ENCODE data around the gene BRD4.

BRD4 gene

DNA sequence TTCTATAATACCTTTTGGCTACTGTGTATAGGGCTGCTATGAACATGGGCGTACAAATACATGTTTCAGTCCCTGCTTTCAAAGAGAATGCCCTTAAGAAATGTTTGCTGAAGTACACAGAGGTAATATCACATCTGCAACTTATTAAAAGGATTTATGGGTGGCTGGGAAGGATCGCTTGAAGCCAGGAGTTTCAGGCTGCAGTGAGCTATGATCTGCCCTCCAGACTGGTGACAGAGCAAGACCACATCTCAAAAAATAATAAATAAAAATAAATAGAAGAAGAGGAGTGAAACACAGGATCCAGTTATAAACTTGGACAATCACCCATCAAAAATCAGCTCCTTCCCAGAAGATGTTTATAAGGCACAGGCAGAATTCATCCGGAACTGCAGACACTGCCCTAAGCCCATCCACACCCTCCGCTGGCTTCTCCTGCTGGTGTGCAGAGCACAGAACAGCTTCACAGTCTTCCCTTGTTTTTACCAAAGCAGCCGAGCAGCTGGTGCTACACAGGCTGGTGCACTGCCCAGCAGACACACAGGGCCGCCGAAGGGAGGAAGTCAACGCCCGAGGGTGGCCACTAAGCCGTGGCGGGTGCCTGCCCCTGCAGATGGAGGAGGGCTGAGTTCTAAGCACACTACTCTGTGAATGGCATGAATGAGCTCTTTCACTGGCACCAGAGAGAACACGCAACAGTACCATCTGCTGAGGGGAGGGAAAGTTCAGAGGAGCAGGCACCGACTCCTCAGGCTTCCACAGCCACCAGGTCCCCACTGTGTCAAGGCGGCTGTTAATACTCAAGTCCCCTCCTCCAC lies 44.0 kb downstream of the BRD4 start:
- peaks cover 28% of the 10 kb centered on the region for H3K4me1 ChIP-seq (ENCODE audit: insufficient read depth, low read length)
- no peaks in the 10 kb centered on the region for H3K27me3 ChIP-seq (ENCODE audit: insufficient read depth, low read length)
- no peak overlapping the region for H2AFZ ChIP-seq (ENCODE audit: low read depth, low read length)
- H3K36me3 ChIP-seq (ENCODE audit: insufficient read depth, low read length): no peaks in the 10 kb centered on the region
- H3K9me3 ChIP-seq (ENCODE audit: low read length): no peaks in the 10 kb centered on the region
- H3K4me3 ChIP-seq (ENCODE audit: low read length): no peak overlapping the region

DNA sequence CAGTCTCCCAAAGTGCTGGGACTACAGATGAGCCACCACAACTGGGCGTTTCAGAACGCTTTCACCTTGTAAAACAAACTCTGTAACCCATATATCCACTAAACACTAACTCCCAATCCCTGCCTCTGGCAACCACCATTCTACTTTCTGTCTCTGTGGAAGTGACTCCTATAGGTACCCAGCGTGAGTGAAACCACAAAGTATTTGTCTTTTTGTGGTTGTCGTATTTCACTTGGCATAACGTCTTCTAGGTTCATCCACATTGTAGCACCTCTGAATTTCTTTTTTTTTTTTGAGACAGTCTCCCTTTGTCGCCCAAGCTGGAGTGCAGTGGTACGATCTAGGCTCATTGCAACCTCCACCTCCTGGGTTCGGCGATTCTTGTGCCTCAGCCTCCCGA lies 44.8 kb downstream of the BRD4 start:
- no peak overlapping the region for H3K4me3 ChIP-seq (ENCODE audit: low read length)
- H3K4me1 ChIP-seq (ENCODE audit: insufficient read depth, low read length): peaks cover 28% of the 10 kb centered on the region
- H3K9me3 ChIP-seq (ENCODE audit: low read length): no peaks in the 10 kb centered on the region

GRCh38 chr19:15286688-15287365 lies 45.5 kb downstream of the BRD4 start:
- Histone ChIP-seq H3K9me3 (ENCODE audit: low read length) (no peaks in the 10 kb centered on the region), H3K36me3 (ENCODE audit: insufficient read depth, low read length) (no peaks in the 10 kb centered on the region), H2AFZ (ENCODE audit: low read depth, low read length) (no peak overlapping the region), H3K4me3 (ENCODE audit: low read length) (no peak overlapping the region), H3K27me3 (ENCODE audit: insufficient read depth, low read length) (no peaks in the 10 kb centered on the region), H3K4me1 (ENCODE audit: insufficient read depth, low read length) (peaks cover 27% of the 10 kb centered on the region)

More for the DNA sequence above, 44.8 kb downstream of the BRD4 start:
- Histone ChIP-seq H3K36me3 (ENCODE audit: insufficient read depth, low read length) (no peaks in the 10 kb centered on the region), H2AFZ (ENCODE audit: low read depth, low read length) (no peak overlapping the region), H3K27me3 (ENCODE audit: insufficient read depth, low read length) (no peaks in the 10 kb centered on the region)

GRCh38 chr19:15285896-15286591 lies 46.3 kb downstream of the BRD4 start:
- Histone ChIP-seq H3K4me1 (ENCODE audit: insufficient read depth, low read length) (peaks cover 25% of the 10 kb centered on the region), H2AFZ (ENCODE audit: low read depth, low read length) (no peak overlapping the region), H3K36me3 (ENCODE audit: insufficient read depth, low read length) (no peaks in the 10 kb centered on the region), H3K27me3 (ENCODE audit: insufficient read depth, low read length) (no peaks in the 10 kb centered on the region), H3K4me3 (ENCODE audit: low read length) (no peak overlapping the region), H3K9me3 (ENCODE audit: low read length) (no peaks in the 10 kb centered on the region)

- Histone ChIP-seq H2AFZ (ENCODE audit: low read depth, low read length) (no peak overlapping the region), H3K4me3 (ENCODE audit: low read length) (no peak overlapping the region), H3K36me3 (ENCODE audit: insufficient read depth, low read length) (peaks cover 2% of the 10 kb centered on the region), H3K4me1 (ENCODE audit: insufficient read depth, low read length) (peaks cover 18% of the 10 kb centered on the region), H3K27me3 (ENCODE audit: insufficient read depth, low read length) (no peaks in the 10 kb centered on the region), H3K9me3 (ENCODE audit: low read length) (no peaks in the 10 kb centered on the region)
These were observed 47.4 kb downstream of the BRD4 start for GRCh38 chr19:15284896-15285295.

DNA sequence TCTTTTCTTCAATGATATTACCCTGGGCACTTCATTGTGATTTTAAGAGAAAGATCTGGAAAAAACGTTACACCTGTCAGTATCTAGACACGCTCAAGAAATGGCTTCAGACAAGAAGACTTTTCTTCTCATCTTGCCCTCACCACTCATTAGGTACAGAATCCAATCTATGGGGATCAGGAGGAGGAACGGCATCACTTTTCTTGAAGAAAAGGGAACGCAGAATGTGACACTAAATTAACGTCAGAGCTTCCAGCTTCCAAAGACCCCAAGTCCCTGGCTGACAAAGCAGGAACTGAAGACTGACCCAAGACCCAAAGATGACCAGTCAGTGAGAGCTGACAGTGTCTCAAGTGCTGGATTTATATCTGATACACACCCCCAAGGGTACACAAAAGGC lies 48.2 kb downstream of the BRD4 start:
- peaks cover 6% of the 10 kb centered on the region for H3K36me3 ChIP-seq (ENCODE audit: insufficient read depth, low read length)
- no peak overlapping the region for H2AFZ ChIP-seq (ENCODE audit: low read depth, low read length)
- no peaks in the 10 kb centered on the region for H3K27me3 ChIP-seq (ENCODE audit: insufficient read depth, low read length)
- no peaks in the 10 kb centered on the region for H3K9me3 ChIP-seq (ENCODE audit: low read length)
- no peak overlapping the region for H3K4me3 ChIP-seq (ENCODE audit: low read length)
- H3K4me1 ChIP-seq (ENCODE audit: insufficient read depth, low read length): peaks cover 15% of the 10 kb centered on the region

GRCh38 chr19:15283141-15283883 lies 49.0 kb downstream of the BRD4 start:
- Histone ChIP-seq H3K27me3 (ENCODE audit: insufficient read depth, low read length) (no peaks in the 10 kb centered on the region), H3K9me3 (ENCODE audit: low read length) (no peaks in the 10 kb centered on the region), H2AFZ (ENCODE audit: low read depth, low read length) (no peak overlapping the region), H3K4me3 (ENCODE audit: low read length) (no peak overlapping the region), H3K4me1 (ENCODE audit: insufficient read depth, low read length) (peaks cover 10% of the 10 kb centered on the region), H3K36me3 (ENCODE audit: insufficient read depth, low read length) (peaks cover 6% of the 10 kb centered on the region)

DNA sequence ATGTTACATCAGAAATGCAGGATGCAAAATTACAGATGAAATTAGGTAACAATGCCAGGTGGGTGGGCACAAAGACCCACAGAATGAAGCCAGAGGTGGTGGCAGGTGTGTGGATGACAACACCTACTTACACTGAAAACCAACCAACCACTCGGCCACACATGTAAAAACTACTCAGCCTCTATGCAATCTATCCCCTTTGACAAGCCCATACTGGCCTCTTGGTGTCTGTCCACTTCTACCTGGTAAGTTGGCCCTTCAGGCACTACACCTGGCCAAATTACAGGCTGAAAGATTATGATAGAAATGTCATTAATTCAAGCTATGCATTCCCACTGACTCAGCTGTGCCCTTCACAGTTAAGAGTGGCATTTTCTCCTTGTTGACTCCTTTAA lies 50.0 kb downstream of the BRD4 start:
- no peaks in the 10 kb centered on the region for H3K27me3 ChIP-seq (ENCODE audit: insufficient read depth, low read length)
- no peak overlapping the region for H3K4me3 ChIP-seq (ENCODE audit: low read length)
- H2AFZ ChIP-seq (ENCODE audit: low read depth, low read length): no peak overlapping the region
- peaks cover 6% of the 10 kb centered on the region for H3K36me3 ChIP-seq (ENCODE audit: insufficient read depth, low read length)
- peaks cover 10% of the 10 kb centered on the region for H3K4me1 ChIP-seq (ENCODE audit: insufficient read depth, low read length)
- no peaks in the 10 kb centered on the region for H3K9me3 ChIP-seq (ENCODE audit: low read length)

GRCh38 chr19:15280915-15281683 lies 51.2 kb downstream of the BRD4 start:
- H3K36me3 ChIP-seq (ENCODE audit: insufficient read depth, low read length): peaks cover 6% of the 10 kb centered on the region
- no peak overlapping the region for H3K4me3 ChIP-seq (ENCODE audit: low read length)
- H3K9me3 ChIP-seq (ENCODE audit: low read length): no peaks in the 10 kb centered on the region
- no peaks in the 10 kb centered on the region for H3K27me3 ChIP-seq (ENCODE audit: insufficient read depth, low read length)
- peaks cover 14% of the 10 kb centered on the region for H3K4me1 ChIP-seq (ENCODE audit: insufficient read depth, low read length)
- H2AFZ ChIP-seq (ENCODE audit: low read depth, low read length): no peak overlapping the region

- Histone ChIP-seq H3K4me3 (ENCODE audit: low read length) (no peak overlapping the region), H3K4me1 (ENCODE audit: insufficient read depth, low read length) (peaks cover 14% of the 10 kb centered on the region), H2AFZ (ENCODE audit: low read depth, low read length) (no peak overlapping the region), H3K36me3 (ENCODE audit: insufficient read depth, low read length) (peaks cover 6% of the 10 kb centered on the region), H3K9me3 (ENCODE audit: low read length) (no peaks in the 10 kb centered on the region), H3K27me3 (ENCODE audit: insufficient read depth, low read length) (no peaks in the 10 kb centered on the region)
These were observed 52.2 kb downstream of the BRD4 start for GRCh38 chr19:15280048-15280725.

- no peak overlapping the region for H2AFZ ChIP-seq (ENCODE audit: low read depth, low read length)
- H3K4me1 ChIP-seq (ENCODE audit: insufficient read depth, low read length): peaks cover 14% of the 10 kb centered on the region
- H3K27me3 ChIP-seq (ENCODE audit: insufficient read depth, low read length): no peaks in the 10 kb centered on the region
- H3K4me3 ChIP-seq (ENCODE audit: low read length): no peak overlapping the region
- H3K9me3 ChIP-seq (ENCODE audit: low read length): no peaks in the 10 kb centered on the region
- H3K36me3 ChIP-seq (ENCODE audit: insufficient read depth, low read length): peaks cover 6% of the 10 kb centered on the region
These were observed 52.9 kb downstream of the BRD4 start for GRCh38 chr19:15279326-15279904.

Measured in neuron (in vitro differentiated cells).